ENCODE data around the gene PROM2.

GRCh38 chr2:95291222-95291621 lies 17.0 kb downstream of the PROM2 start:
- TF ChIP-seq, protein P1, sequence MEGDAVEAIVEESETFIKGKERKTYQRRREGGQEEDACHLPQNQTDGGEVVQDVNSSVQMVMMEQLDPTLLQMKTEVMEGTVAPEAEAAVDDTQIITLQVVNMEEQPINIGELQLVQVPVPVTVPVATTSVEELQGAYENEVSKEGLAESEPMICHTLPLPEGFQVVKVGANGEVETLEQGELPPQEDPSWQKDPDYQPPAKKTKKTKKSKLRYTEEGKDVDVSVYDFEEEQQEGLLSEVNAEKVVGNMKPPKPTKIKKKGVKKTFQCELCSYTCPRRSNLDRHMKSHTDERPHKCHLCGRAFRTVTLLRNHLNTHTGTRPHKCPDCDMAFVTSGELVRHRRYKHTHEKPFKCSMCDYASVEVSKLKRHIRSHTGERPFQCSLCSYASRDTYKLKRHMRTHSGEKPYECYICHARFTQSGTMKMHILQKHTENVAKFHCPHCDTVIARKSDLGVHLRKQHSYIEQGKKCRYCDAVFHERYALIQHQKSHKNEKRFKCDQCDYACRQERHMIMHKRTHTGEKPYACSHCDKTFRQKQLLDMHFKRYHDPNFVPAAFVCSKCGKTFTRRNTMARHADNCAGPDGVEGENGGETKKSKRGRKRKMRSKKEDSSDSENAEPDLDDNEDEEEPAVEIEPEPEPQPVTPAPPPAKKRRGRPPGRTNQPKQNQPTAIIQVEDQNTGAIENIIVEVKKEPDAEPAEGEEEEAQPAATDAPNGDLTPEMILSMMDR (optimal IDR thresholded peaks at IDR 0.05 in 1 of 3, IDR thresholded peaks at IDR 0.05 in 1 of 3, conservative IDR thresholded peaks at IDR 0.05 in 1 of 3; ENCODE audit: extremely low read depth in 1 of 3, insufficient read depth in 2 of 3, low read length in 3 of 3) = no peak
- TF ChIP-seq EZH2 (IDR thresholded peaks at IDR 0.05; ENCODE audit: low read length) = no peak

All from keratinocyte (primary cell).